Stimulated activated naive CD8-positive, alpha-beta T cell treated with anti-CD3 and anti-CD28 coated beads, Interleukin-15, Interleukin-2, amounts not matched to agents 100 ng/mL and 50 ng/mL, for 24 hours (primary cell): ENCODE data around the gene DIP2A.
A peak's percentile ranks its signal among the peaks of the same experiment; 100 is the strongest.

ENCODE experiments used
- H3K27ac Mint-ChIP-seq: one replicate; pipeline ENCODE4 v1.8.0; 2021; ENCODE audit warnings: mild to moderate bottlenecking, mixed read lengths
- H3K27me3 Mint-ChIP-seq: one replicate; pipeline ENCODE4 v1.8.0; 2021; ENCODE audit warnings: mixed read lengths
- H3K36me3 Mint-ChIP-seq: one replicate; pipeline ENCODE4 v1.8.0; 2021; ENCODE audit warnings: low read depth, mixed read lengths
- H3K4me1 Mint-ChIP-seq: one replicate; pipeline ENCODE4 v1.8.0; 2021; ENCODE audit warnings: low read depth, mixed read lengths
- H3K4me3 Mint-ChIP-seq: one replicate; pipeline ENCODE4 v1.8.0; 2021; ENCODE audit warnings: mild to moderate bottlenecking, mixed read lengths
- H3K9me3 Mint-ChIP-seq: one replicate; pipeline ENCODE4 v1.8.0; 2021; ENCODE audit warnings: mixed read lengths

DIP2A gene

GRCh38 chr21:46552865-46553379, 94.2 kb downstream of the DIP2A start:
- H3K27ac Mint-ChIP-seq = no peak overlapping the region
- H3K9me3 Mint-ChIP-seq = peaks cover 5% of the 10 kb centered on the region
- peaks cover 61% of the 10 kb centered on the region for H3K4me1 Mint-ChIP-seq
- H3K27me3 Mint-ChIP-seq = no peaks in the 10 kb centered on the region
- no peak overlapping the region for H3K4me3 Mint-ChIP-seq
- H3K36me3 Mint-ChIP-seq = peaks cover 41% of the 10 kb centered on the region

- H3K4me1 Mint-ChIP-seq = peaks cover 60% of the 10 kb centered on the region
- no peaks in the 10 kb centered on the region for H3K27me3 Mint-ChIP-seq
- H3K27ac Mint-ChIP-seq = no peak overlapping the region
- no peaks in the 10 kb centered on the region for H3K9me3 Mint-ChIP-seq
- peaks cover 35% of the 10 kb centered on the region for H3K36me3 Mint-ChIP-seq
- H3K4me3 Mint-ChIP-seq = no peak overlapping the region
Measured at GRCh38 chr21:46553993-46554392, 95.3 kb downstream of the DIP2A start.

DNA sequence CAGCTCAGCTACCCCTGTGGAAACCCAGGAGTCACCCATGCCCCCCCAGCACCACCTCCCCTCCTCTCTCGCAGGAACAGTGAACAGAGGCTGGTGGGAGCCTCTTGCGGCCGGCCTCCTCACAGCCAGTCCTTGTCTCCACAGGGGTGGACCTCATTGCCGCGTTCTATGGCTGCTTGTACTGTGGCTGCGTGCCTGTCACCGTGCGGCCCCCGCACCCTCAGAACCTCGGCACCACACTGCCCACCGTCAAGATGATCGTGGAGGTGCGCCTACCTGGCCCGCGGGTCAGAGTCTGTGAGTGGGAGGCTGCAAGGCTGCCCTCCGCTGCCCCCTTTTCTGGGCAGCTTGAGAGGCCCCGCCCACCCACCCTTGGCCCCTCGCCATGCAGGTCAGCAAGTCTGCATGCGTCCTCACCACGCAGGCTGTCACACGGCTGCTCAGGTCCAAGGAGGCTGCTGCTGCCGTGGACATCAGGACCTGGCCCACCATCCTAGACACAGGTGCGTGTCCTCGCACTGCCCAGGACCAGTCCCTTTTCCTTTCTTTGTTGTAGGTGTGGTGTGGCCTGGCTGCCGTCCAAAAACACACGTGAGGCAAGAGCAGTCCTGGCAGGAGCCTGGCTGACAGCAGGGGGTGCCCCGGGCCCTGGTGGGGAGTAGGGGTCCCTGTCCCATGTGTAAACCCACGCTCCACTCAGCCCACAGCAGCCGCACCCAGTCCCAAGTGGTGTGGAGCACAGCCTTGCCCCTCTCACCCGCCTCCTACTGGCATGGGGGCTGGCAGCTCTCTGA, 95.9 kb downstream of the DIP2A start:
- H3K36me3 Mint-ChIP-seq = peaks cover 29% of the 10 kb centered on the region
- H3K27ac Mint-ChIP-seq = no peak overlapping the region
- peaks cover 63% of the 10 kb centered on the region for H3K4me1 Mint-ChIP-seq
- no peaks in the 10 kb centered on the region for H3K27me3 Mint-ChIP-seq
- H3K9me3 Mint-ChIP-seq = no peaks in the 10 kb centered on the region
- no peak overlapping the region for H3K4me3 Mint-ChIP-seq

- H3K36me3 Mint-ChIP-seq = peaks cover 32% of the 10 kb centered on the region
- no peaks in the 10 kb centered on the region for H3K27me3 Mint-ChIP-seq
- H3K27ac Mint-ChIP-seq = no peak overlapping the region
- no peaks in the 10 kb centered on the region for H3K9me3 Mint-ChIP-seq
- no peak overlapping the region for H3K4me3 Mint-ChIP-seq
- peaks cover 66% of the 10 kb centered on the region for H3K4me1 Mint-ChIP-seq
Measured at GRCh38 chr21:46555225-46555617, 96.5 kb downstream of the DIP2A start.

DNA sequence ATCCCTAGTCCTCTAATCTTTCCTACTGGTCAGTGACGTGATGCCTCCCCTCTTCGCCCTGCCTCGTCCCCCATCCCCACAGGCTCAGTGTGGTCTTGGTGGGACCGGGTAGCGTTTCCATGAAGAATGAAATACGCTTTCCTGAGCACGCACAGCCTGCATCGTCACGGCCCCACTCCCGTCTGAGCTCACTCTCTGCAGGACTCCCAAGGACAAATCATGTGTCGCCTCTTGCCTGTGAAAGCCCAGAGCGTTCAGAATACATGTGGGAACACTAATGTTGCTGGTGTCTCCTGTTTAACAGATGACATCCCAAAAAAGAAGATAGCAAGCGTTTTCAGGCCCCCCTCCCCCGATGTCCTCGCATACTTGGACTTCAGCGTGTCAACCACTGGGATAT, 97.0 kb downstream of the DIP2A start:
- H3K4me1 Mint-ChIP-seq = peaks cover 66% of the 10 kb centered on the region
- H3K9me3 Mint-ChIP-seq = no peaks in the 10 kb centered on the region
- H3K27me3 Mint-ChIP-seq = no peaks in the 10 kb centered on the region
- no peak overlapping the region for H3K4me3 Mint-ChIP-seq
- H3K36me3 Mint-ChIP-seq = peaks cover 29% of the 10 kb centered on the region
- H3K27ac Mint-ChIP-seq = no peak overlapping the region

DNA sequence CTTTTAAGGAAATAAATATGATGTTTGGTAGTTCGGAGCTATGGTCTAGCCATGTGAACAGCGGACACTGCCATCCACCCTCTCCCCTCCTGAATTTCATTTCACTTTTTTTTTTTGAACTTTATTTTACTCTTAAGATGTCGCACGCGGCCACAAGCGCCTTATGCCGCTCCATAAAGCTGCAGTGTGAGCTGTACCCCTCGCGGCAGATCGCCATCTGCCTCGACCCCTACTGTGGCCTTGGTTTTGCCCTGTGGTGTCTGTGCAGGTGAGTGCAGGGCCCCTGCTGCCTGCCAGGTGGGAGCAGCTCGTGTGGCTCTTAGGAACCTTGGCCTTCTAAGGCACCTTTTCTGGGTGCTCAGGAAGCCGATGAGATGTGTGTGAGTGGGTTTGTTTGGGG, 98.1 kb downstream of the DIP2A start:
- no peaks in the 10 kb centered on the region for H3K27me3 Mint-ChIP-seq
- no peak overlapping the region for H3K4me3 Mint-ChIP-seq
- H3K36me3 Mint-ChIP-seq = peaks cover 40% of the 10 kb centered on the region
- H3K27ac Mint-ChIP-seq = no peak overlapping the region
- no peaks in the 10 kb centered on the region for H3K9me3 Mint-ChIP-seq
- peaks cover 66% of the 10 kb centered on the region for H3K4me1 Mint-ChIP-seq

DNA sequence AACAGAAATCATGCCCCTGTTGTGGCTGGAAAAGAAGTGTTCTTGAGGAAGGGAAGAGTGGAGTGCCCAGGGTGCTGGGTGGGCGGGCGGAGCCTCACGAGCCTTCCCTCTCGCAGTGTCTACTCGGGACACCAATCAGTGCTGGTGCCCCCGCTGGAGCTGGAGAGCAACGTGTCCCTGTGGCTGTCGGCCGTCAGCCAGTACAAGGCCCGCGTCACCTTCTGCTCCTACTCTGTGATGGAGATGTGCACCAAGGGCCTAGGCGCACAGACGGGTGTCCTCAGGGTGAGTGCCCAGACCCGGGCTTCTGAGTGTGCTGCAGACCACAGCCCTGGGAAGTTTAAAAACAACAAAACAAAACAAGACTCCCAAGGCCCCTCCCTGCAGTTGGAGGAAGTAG, 98.8 kb downstream of the DIP2A start:
- Mint-ChIP-seq H3K4me1 (peaks cover 66% of the 10 kb centered on the region), H3K27me3 (no peaks in the 10 kb centered on the region), H3K36me3 (peaks cover 46% of the 10 kb centered on the region), H3K9me3 (no peaks in the 10 kb centered on the region), H3K4me3 (no peak overlapping the region), H3K27ac (no peak overlapping the region)

DNA sequence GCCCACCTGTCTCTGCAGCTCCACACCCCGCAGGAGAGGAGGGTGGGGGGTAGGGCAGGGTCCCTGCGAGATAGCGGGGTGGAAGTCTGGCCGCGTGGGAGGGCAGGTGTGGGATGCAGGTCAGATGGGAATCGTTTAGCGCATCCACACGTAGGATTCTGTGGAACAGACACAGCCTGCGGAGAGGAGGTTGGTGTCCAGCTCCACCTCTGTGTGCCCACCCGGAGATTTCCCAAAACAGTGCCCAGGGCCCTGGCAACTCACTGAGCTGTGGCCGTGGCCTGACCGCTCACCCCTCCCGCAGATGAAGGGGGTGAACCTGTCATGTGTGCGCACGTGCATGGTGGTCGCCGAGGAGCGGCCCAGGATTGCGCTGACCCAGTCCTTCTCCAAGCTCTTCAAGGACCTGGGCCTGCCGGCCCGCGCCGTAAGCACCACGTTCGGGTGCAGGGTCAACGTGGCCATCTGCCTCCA, 99.3 kb downstream of the DIP2A start:
- Mint-ChIP-seq H3K4me3 (no peak overlapping the region), H3K27ac (no peak overlapping the region), H3K9me3 (no peaks in the 10 kb centered on the region), H3K36me3 (peaks cover 51% of the 10 kb centered on the region), H3K27me3 (no peaks in the 10 kb centered on the region), H3K4me1 (peaks cover 66% of the 10 kb centered on the region)

GRCh38 chr21:46559291-46559983, 100.7 kb downstream of the DIP2A start:
- peak overlapping the region; percentile 82 for H3K4me3 Mint-ChIP-seq
- peaks cover 62% of the 10 kb centered on the region for H3K4me1 Mint-ChIP-seq
- H3K9me3 Mint-ChIP-seq = no peaks in the 10 kb centered on the region
- no peaks in the 10 kb centered on the region for H3K27me3 Mint-ChIP-seq
- H3K27ac Mint-ChIP-seq = peak overlapping the region; percentile 97
- H3K36me3 Mint-ChIP-seq = peaks cover 61% of the 10 kb centered on the region

- peak overlapping the region; percentile 82 for H3K4me3 Mint-ChIP-seq
- H3K27me3 Mint-ChIP-seq = no peaks in the 10 kb centered on the region
- H3K9me3 Mint-ChIP-seq = no peaks in the 10 kb centered on the region
- H3K36me3 Mint-ChIP-seq = peaks cover 66% of the 10 kb centered on the region
- H3K4me1 Mint-ChIP-seq = peaks cover 58% of the 10 kb centered on the region
- H3K27ac Mint-ChIP-seq = peak overlapping the region; percentile 97
Measured at GRCh38 chr21:46560568-46561444, 102.1 kb downstream of the DIP2A start.

DNA sequence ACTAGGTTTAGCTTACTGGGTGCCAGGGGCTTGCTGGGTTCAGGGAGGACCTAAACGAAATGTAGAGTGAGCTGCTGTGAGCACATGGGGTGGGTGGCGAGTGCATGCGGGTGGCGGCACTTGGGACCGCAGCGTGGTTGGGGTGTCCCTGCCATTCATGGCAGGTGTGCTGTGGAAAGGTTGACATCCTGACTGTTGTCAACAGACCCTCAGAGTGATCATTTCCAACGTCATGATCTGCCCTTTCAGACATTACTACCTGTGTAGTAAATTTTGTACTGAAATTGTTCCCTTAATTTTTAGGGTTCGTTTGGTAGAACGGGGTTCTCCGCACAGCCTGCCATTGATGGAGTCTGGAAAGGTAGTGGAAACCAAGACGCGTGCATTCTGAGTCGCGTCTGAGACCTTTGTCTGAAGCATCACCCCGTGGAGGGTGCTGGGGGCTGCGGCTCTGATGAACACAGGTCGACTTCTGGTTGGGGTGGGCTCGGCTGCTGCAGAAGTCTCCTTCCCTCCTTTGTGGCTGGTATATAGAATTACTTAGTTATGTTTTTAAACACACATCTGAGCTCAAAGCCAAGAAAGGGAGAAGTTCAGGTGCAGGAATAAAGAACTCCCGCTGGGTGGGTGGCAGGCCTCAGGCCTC, 102.9 kb downstream of the DIP2A start:
- peak overlapping the region; percentile 23 for H3K4me3 Mint-ChIP-seq

GRCh38 chr21:46562472-46562871, 103.8 kb downstream of the DIP2A start:
- no peaks in the 10 kb centered on the region for H3K9me3 Mint-ChIP-seq
- no peak overlapping the region for H3K4me3 Mint-ChIP-seq
- no peaks in the 10 kb centered on the region for H3K27me3 Mint-ChIP-seq
- no peak overlapping the region for H3K27ac Mint-ChIP-seq
- peaks cover 69% of the 10 kb centered on the region for H3K36me3 Mint-ChIP-seq
- H3K4me1 Mint-ChIP-seq = peaks cover 48% of the 10 kb centered on the region

More for the DNA sequence above, 102.9 kb downstream of the DIP2A start:
- H3K4me1 Mint-ChIP-seq = peaks cover 55% of the 10 kb centered on the region
- H3K27ac Mint-ChIP-seq = peak overlapping the region; percentile 56
- no peaks in the 10 kb centered on the region for H3K9me3 Mint-ChIP-seq
- peaks cover 66% of the 10 kb centered on the region for H3K36me3 Mint-ChIP-seq
- H3K27me3 Mint-ChIP-seq = no peaks in the 10 kb centered on the region

- no peaks in the 10 kb centered on the region for H3K9me3 Mint-ChIP-seq
- no peak overlapping the region for H3K27ac Mint-ChIP-seq
- peaks cover 74% of the 10 kb centered on the region for H3K36me3 Mint-ChIP-seq
- H3K4me1 Mint-ChIP-seq = peaks cover 48% of the 10 kb centered on the region
- no peaks in the 10 kb centered on the region for H3K27me3 Mint-ChIP-seq
- H3K4me3 Mint-ChIP-seq = no peak overlapping the region
Measured at GRCh38 chr21:46562964-46563607, 104.4 kb downstream of the DIP2A start.

GRCh38 chr21:46564391-46564790, 105.7 kb downstream of the DIP2A start:
- Mint-ChIP-seq H3K4me3 (no peak overlapping the region), H3K27ac (no peak overlapping the region), H3K36me3 (peaks cover 79% of the 10 kb centered on the region), H3K27me3 (no peaks in the 10 kb centered on the region), H3K9me3 (no peaks in the 10 kb centered on the region), H3K4me1 (peaks cover 36% of the 10 kb centered on the region)
